ENCODE data around the gene DRAXIN. TPM values are rescaled to one million over a fixed set of nuclear protein-coding genes. Genes with fewer than 3 reads are reported as not detected.

Gene DRAXIN
- total RNA-seq, 1 experiment from 2014 or later = 20.5 TPM

DNA sequence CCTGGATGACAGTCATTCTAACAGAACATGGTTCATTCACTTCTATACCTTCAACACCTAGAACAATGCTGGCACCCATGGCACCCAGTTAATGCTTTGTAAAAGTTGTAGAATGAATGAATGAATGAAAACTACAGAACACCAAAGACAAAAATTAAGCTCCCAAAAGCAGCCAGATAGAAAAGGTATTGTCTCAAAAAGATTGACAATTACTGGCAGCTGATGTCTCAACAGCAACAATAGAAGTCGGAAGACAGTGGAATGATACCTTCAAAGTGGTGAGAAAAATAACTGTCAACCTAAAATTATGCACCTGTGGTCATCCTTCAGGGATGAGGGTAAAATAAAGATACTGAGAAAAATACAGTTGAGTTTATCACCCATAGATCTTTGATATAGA lies 65.5 kb downstream of the DRAXIN start:
- Histone ChIP-seq H3K27ac (ENCODE audit: insufficient read length, low read depth, low read length) (no peak overlapping the region), H3K4me2 (ENCODE audit: insufficient read depth, insufficient read length, low read length) (no peak overlapping the region), H3K18ac (ENCODE audit: insufficient read length, low read depth, low read length) (no peak overlapping the region), H2AK5ac (ENCODE audit: insufficient read length, low read length) (no peak overlapping the region), H4K20me1 (ENCODE audit: control insufficient read depth, insufficient read depth, insufficient read length) (no peaks in the 10 kb centered on the region), H3K4me1 (ENCODE audit: insufficient read depth, low read length) (no peaks in the 10 kb centered on the region; the same call in 1 of the 2 replicates), H3K56ac (ENCODE audit: insufficient read length, low read depth, low read length) (no peak overlapping the region), H4K8ac (replicated peaks; ENCODE audit: insufficient read length, low read depth, low read length) (no peak overlapping the region), H3K14ac (ENCODE audit: insufficient read depth, low read length) (no peak overlapping the region), H4K91ac (ENCODE audit: insufficient read length, low read depth, low read length) (no peak overlapping the region), H3K79me1 (ENCODE audit: insufficient read depth, low read depth, low read length, poor library complexity, severe bottlenecking) (no peaks in the 10 kb centered on the region), H4K5ac (ENCODE audit: insufficient read length, low read depth, low read length) (no peak overlapping the region), H3T11ph (ENCODE audit: low read length) (no peak overlapping the region), H3K23ac (ENCODE audit: insufficient read length, low read depth, low read length) (no peak overlapping the region), H2AFZ (ENCODE audit: low read length) (no peak overlapping the region), H2BK15ac (ENCODE audit: low read depth, low read length) (no peak overlapping the region), H3K4ac (ENCODE audit: low read depth, low read length) (no peak overlapping the region), H3K27me3 (ENCODE audit: insufficient read depth, low read length) (peaks cover 15% of the 10 kb centered on the region), H3K9ac (ENCODE audit: extremely low read depth, insufficient read length, low read length) (no peak overlapping the region), H3K23me2 (ENCODE audit: insufficient read length, low read depth, low read length, poor library complexity, severe bottlenecking) (no peaks in the 10 kb centered on the region), H2BK20ac (ENCODE audit: low read depth, low read length, poor library complexity, severe bottlenecking) (no peak overlapping the region), H2BK12ac (ENCODE audit: insufficient read length, low read depth, low read length) (no peak overlapping the region), H3K79me2 (ENCODE audit: insufficient read depth, low read length) (no peaks in the 10 kb centered on the region), H2BK5ac (ENCODE audit: insufficient read length, low read length) (no peak overlapping the region), H3K9me3 (ENCODE audit: control insufficient read depth, low read depth, low read length) (no peaks in the 10 kb centered on the region), H2BK120ac (ENCODE audit: low read depth, low read length, poor library complexity, severe bottlenecking) (no peak overlapping the region)
- H3K27ac Mint-ChIP-seq = no peak overlapping the region
- no CpG with 5 or more reads among the region's 1 CpG for WGBS (ENCODE audit: extremely low coverage, insufficient read length, low lambda C conversion rate)
- no peak overlapping the region for H3K4me3 Mint-ChIP-seq
- TF ChIP-seq, protein P1, sequence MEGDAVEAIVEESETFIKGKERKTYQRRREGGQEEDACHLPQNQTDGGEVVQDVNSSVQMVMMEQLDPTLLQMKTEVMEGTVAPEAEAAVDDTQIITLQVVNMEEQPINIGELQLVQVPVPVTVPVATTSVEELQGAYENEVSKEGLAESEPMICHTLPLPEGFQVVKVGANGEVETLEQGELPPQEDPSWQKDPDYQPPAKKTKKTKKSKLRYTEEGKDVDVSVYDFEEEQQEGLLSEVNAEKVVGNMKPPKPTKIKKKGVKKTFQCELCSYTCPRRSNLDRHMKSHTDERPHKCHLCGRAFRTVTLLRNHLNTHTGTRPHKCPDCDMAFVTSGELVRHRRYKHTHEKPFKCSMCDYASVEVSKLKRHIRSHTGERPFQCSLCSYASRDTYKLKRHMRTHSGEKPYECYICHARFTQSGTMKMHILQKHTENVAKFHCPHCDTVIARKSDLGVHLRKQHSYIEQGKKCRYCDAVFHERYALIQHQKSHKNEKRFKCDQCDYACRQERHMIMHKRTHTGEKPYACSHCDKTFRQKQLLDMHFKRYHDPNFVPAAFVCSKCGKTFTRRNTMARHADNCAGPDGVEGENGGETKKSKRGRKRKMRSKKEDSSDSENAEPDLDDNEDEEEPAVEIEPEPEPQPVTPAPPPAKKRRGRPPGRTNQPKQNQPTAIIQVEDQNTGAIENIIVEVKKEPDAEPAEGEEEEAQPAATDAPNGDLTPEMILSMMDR (conservative IDR thresholded peaks at IDR 0.05) = no peak
- no peaks in the 10 kb centered on the region; a peak in 1 of 7 replicates for H3K36me3 Mint-ChIP-seq (ENCODE audit: insufficient read depth in 1 of 3, low read depth in 3 of 3)
- DNase-seq = no peak
- peaks cover 14 to 15% of the 10 kb centered on the region in 2 experiments for H3K9me3 Mint-ChIP-seq
- H3K4me1 Mint-ChIP-seq = peaks cover 15 to 18% of the 10 kb centered on the region in 2 experiments
- H3K27me3 Mint-ChIP-seq (ENCODE audit: low read depth) = peaks cover 51% of the 10 kb centered on the region

Data from H9 (cell line).